ENCODE measurements around the gene ARHGAP29. TPM values are rescaled to one million over a fixed set of nuclear protein-coding genes. Genes with fewer than 3 reads are reported as not detected.

Gene ARHGAP29
- polyA plus RNA-seq, 3 donors: 0.69 to 0.98 (median 0.81) TPM

DNA sequence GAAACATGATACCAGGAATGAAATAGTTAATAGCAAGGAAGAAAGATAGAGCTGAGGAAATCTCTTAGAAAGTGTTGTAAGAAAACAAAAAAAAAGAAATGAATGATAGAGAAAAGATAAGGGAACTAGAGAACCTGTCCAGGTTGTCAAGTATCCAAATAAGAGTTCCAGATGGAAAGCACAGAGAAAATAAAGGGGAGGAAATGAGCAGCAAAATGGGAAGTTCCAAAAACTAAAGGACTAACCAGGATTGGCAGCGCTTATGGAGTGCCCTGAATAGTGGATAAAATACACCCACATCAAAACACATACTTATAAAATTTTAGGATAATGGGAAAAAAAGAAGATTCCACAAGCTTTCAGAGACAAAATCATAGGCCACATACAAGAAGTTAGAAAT is 55.2 kb downstream of the ARHGAP29 start:
- Histone ChIP-seq H3K27ac (ENCODE audit: low read depth in 1 of 2, low read length in 2 of 2) (no peak overlapping the region), H4K20me1 (ENCODE audit: insufficient read depth, low read length) (no peaks in the 10 kb centered on the region), H3K27me3 (ENCODE audit: control insufficient read depth in 2 of 2, insufficient read depth in 2 of 2, low read length in 2 of 2) (peaks cover 4 to 16% of the 10 kb centered on the region in 2 donors), H3K4me2 (replicated peaks; ENCODE audit: extremely low read depth, low read length, poor library complexity, severe bottlenecking) (no peak overlapping the region), H3K9ac (ENCODE audit: insufficient read depth, low read length, poor library complexity, severe bottlenecking) (no peak overlapping the region), H3K79me2 (ENCODE audit: insufficient read depth, low read length) (no peaks in the 10 kb centered on the region), H3K4me3 (replicated peaks in 1 of 3; ENCODE audit: low read depth in 2 of 3, low read length in 3 of 3) (no peak overlapping the region), H3K4me1 (ENCODE audit: control insufficient read depth in 1 of 2, insufficient read depth in 2 of 2, low read length in 2 of 2) (no peaks in the 10 kb centered on the region), H3K36me3 (replicated peaks in 1 of 2; ENCODE audit: control insufficient read depth in 1 of 2, insufficient read depth in 2 of 2, low read length in 2 of 2) (no peaks in the 10 kb centered on the region), H2AFZ (ENCODE audit: insufficient read depth, low read depth, low read length, poor library complexity, severe bottlenecking) (no peak overlapping the region), H3K9me3 (replicated peaks in 1 of 2; ENCODE audit: control insufficient read depth in 1 of 2, insufficient read depth in 1 of 2, low read length in 2 of 2) (no peaks in the 10 kb centered on the region)
- TF ChIP-seq, protein P1, sequence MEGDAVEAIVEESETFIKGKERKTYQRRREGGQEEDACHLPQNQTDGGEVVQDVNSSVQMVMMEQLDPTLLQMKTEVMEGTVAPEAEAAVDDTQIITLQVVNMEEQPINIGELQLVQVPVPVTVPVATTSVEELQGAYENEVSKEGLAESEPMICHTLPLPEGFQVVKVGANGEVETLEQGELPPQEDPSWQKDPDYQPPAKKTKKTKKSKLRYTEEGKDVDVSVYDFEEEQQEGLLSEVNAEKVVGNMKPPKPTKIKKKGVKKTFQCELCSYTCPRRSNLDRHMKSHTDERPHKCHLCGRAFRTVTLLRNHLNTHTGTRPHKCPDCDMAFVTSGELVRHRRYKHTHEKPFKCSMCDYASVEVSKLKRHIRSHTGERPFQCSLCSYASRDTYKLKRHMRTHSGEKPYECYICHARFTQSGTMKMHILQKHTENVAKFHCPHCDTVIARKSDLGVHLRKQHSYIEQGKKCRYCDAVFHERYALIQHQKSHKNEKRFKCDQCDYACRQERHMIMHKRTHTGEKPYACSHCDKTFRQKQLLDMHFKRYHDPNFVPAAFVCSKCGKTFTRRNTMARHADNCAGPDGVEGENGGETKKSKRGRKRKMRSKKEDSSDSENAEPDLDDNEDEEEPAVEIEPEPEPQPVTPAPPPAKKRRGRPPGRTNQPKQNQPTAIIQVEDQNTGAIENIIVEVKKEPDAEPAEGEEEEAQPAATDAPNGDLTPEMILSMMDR (IDR thresholded peaks at IDR 0.05): no peak
- Mint-ChIP-seq H3K4me1 (no peaks in the 10 kb centered on the region), H3K36me3 (peaks cover 0 to 2% of the 10 kb centered on the region in 2 donors), H3K9me3 (peaks cover 0 to 3% (median 0%) of the 10 kb centered on the region in 7 donors), H3K27me3 (ENCODE audit: low read depth in 3 of 3) (peaks cover 6 to 11% (median 9%) of the 10 kb centered on the region in 3 donors), H3K27ac (no peak overlapping the region), H3K4me3 (no peak overlapping the region)
- intact Hi-C loops (cut with micrococcal nuclease): no loop called here
- no CpG with 5 or more reads among the region's 1 CpG for WGBS (ENCODE audit: insufficient coverage)
- DNase-seq: no peak

GRCh38 chr1:94180650-94181049 is 56.7 kb downstream of the ARHGAP29 start:
- Mint-ChIP-seq H3K27me3 (ENCODE audit: low read depth in 3 of 3) (peaks cover 6 to 16% (median 9%) of the 10 kb centered on the region in 3 donors), H3K4me1 (no peaks in the 10 kb centered on the region), H3K27ac (no peak overlapping the region), H3K36me3 (peaks cover 0 to 2% of the 10 kb centered on the region in 2 donors), H3K4me3 (no peak overlapping the region), H3K9me3 (peaks cover 0 to 3% (median 0%) of the 10 kb centered on the region in 7 donors)
- Histone ChIP-seq H2AFZ (ENCODE audit: insufficient read depth, low read depth, low read length, poor library complexity, severe bottlenecking) (no peak overlapping the region), H3K4me3 (replicated peaks in 1 of 3; ENCODE audit: low read depth in 2 of 3, low read length in 3 of 3) (no peak overlapping the region), H3K9ac (ENCODE audit: insufficient read depth, low read length, poor library complexity, severe bottlenecking) (no peak overlapping the region), H3K27me3 (ENCODE audit: control insufficient read depth in 2 of 2, insufficient read depth in 2 of 2, low read length in 2 of 2) (peaks cover 2 to 16% of the 10 kb centered on the region in 2 donors), H3K79me2 (ENCODE audit: insufficient read depth, low read length) (no peaks in the 10 kb centered on the region), H4K20me1 (ENCODE audit: insufficient read depth, low read length) (no peaks in the 10 kb centered on the region), H3K9me3 (replicated peaks in 1 of 2; ENCODE audit: control insufficient read depth in 1 of 2, insufficient read depth in 1 of 2, low read length in 2 of 2) (no peaks in the 10 kb centered on the region), H3K36me3 (replicated peaks in 1 of 2; ENCODE audit: control insufficient read depth in 1 of 2, insufficient read depth in 2 of 2, low read length in 2 of 2) (no peaks in the 10 kb centered on the region), H3K4me1 (ENCODE audit: control insufficient read depth in 1 of 2, insufficient read depth in 2 of 2, low read length in 2 of 2) (no peaks in the 10 kb centered on the region), H3K27ac (ENCODE audit: low read depth in 1 of 2, low read length in 2 of 2) (no peak overlapping the region), H3K4me2 (replicated peaks; ENCODE audit: extremely low read depth, low read length, poor library complexity, severe bottlenecking) (no peak overlapping the region)
- TF ChIP-seq, protein P1 (IDR thresholded peaks at IDR 0.05): no peak
- intact Hi-C loops (cut with micrococcal nuclease): no loop called here
- no CpG with 5 or more reads among the region's 1 CpG for WGBS (ENCODE audit: insufficient coverage)
- no peak for DNase-seq

Measured in CD14-positive monocyte (primary cell).